Esophagus muscularis mucosa (tissue), 4 donors: ENCODE measurements around the gene HDGFL3. TPM values are rescaled to one million over a fixed set of nuclear protein-coding genes. Genes with fewer than 3 reads are reported as not detected.

Experiments
- DNase-seq: peaks from one replicate; pipeline ENCODE4 v3.0.0-alpha.2; 2017; ENCODE audit errors: extremely low spot score
- H3K27ac ChIP-seq, 4 donors: fragments of 200-600 bp; sonication (generic); replicated peaks in 1 of 4; 1 replicate in 3 of 4; 2 replicates in 1 of 4; pipeline ENCODE4 v1.5.1; 2016 to 2019; ENCODE audit warnings: mild to moderate bottlenecking in 1 of 4
- H3K27me3 ChIP-seq, 4 donors: fragments of 200-600 bp; sonication (generic); one replicate each; pipeline versions ENCODE4 v1.5.1 to v1.6.0; 2016 to 2019
- H3K36me3 ChIP-seq, 4 donors: fragments of 200-600 bp; sonication (generic); one replicate each; pipeline ENCODE4 v1.5.1; 2016 to 2019
- H3K4me1 ChIP-seq, 4 donors: fragments of 200-600 bp; sonication (generic); one replicate each; pipeline ENCODE4 v1.5.1; 2016 to 2019
- H3K4me3 ChIP-seq, 4 donors: fragments of 200-600 bp; sonication (generic); 1 replicate in 2 of 4; 2 replicates in 2 of 4; pipeline ENCODE4 v1.5.1; 2016 to 2019; ENCODE audit warnings: mild to moderate bottlenecking in 4 of 4, moderate library complexity in 1 of 4
- H3K9me3 ChIP-seq, 4 donors: fragments of 200-600 bp; sonication (generic); 1 replicate in 3 of 4; 2 replicates in 1 of 4; pipeline ENCODE4 v1.5.1; 2016 to 2019
- EP300 ChIP-seq: sonication (generic); formaldehyde crosslinking; IDR thresholded peaks from one replicate; pipeline ENCODE4 v1.6.1; 2017; ENCODE audit warnings: antibody characterized with exemption
- POLR2A ChIP-seq: fragments of 450-650 bp; IDR thresholded peaks from one replicate; pipeline ENCODE4 v1.6.1; 2017; ENCODE audit warnings: antibody characterized with exemption, moderate library complexity, mild to moderate bottlenecking, low read depth
- POLR2AphosphoS5 ChIP-seq, 2 donors: sonication (generic); formaldehyde crosslinking; IDR thresholded peaks; one replicate each; pipeline ENCODE4 v1.6.1; 2017; ENCODE audit warnings: antibody characterized with exemption in 2 of 2
- WGBS: methylation state at CpG from one replicate; pipeline ENCODE4 v1.1.5; 2018; 5-methylcytosine and 5-hydroxymethylcytosine counted together
- intact Hi-C: fragments of 100-400 bp; cut with DNase I; formaldehyde crosslinking; loops from one replicate; pipeline ENCODE4 v1.15.1; 2023
- total RNA-seq, 4 donors: library from RNA; depleted of rRNA; stranded (reverse); fragments of >200 nt; gene quantifications; one replicate each; pipeline versions ENCODE4 v1.1.0 to v1.2.1, GENCODE V29; 2016
- TF ChIP-seq, protein P1 (sequence below), 3 experiments: fragments of 200-600 bp in 2 of 3; fragments of 450-650 bp in 1 of 3; sonication (generic) in 2 of 3; IDR thresholded peaks; one replicate each; pipeline ENCODE4 v1.5.1; 2017 to 2019; ENCODE audit warnings: antibody characterized with exemption in 3 of 3, mild to moderate bottlenecking in 2 of 3, moderate library complexity in 1 of 3

HDGFL3 gene
- total RNA-seq, 4 donors from 2014 or later = 38.1 to 72.6 (median 47.9) TPM

GRCh38 chr15:83078712-83079111 is 128.9 kb downstream of the HDGFL3 start:
- H3K4me3 ChIP-seq = no peak overlapping the region
- peaks cover 0 to 22% (median 0%) of the 10 kb centered on the region in 4 donors for H3K27me3 ChIP-seq
- H3K36me3 ChIP-seq = no peaks in the 10 kb centered on the region
- WGBS = 78% methylated on average over 7 of the region's 7 CpGs
- intact Hi-C loops = no loop called here
- TF ChIP-seq, protein P1, sequence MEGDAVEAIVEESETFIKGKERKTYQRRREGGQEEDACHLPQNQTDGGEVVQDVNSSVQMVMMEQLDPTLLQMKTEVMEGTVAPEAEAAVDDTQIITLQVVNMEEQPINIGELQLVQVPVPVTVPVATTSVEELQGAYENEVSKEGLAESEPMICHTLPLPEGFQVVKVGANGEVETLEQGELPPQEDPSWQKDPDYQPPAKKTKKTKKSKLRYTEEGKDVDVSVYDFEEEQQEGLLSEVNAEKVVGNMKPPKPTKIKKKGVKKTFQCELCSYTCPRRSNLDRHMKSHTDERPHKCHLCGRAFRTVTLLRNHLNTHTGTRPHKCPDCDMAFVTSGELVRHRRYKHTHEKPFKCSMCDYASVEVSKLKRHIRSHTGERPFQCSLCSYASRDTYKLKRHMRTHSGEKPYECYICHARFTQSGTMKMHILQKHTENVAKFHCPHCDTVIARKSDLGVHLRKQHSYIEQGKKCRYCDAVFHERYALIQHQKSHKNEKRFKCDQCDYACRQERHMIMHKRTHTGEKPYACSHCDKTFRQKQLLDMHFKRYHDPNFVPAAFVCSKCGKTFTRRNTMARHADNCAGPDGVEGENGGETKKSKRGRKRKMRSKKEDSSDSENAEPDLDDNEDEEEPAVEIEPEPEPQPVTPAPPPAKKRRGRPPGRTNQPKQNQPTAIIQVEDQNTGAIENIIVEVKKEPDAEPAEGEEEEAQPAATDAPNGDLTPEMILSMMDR (IDR thresholded peaks at IDR 0.05) = no peak
- TF ChIP-seq EP300 (no peak), POLR2A (no peak), POLR2AphosphoS5 (IDR thresholded peaks at IDR 0.05) (no peak)
- H3K9me3 ChIP-seq = peaks cover 0 to 2% (median under 1%) of the 10 kb centered on the region in 4 donors
- H3K4me1 ChIP-seq = no peaks in the 10 kb centered on the region
- no peak overlapping the region for H3K27ac ChIP-seq
- DNase-seq = no peak

Other genes starting within 250 kb of the HDGFL3 start
- gene RAMAC, start 221.6 kb downstream of the HDGFL3 start, total RNA-seq = 10 to 100 TPM; 17.2 to 23.2 (median 19.8) TPM
- 10 to 100 TPM in 1 of 4 donors, 1 to 10 TPM in 3; 7.0 to 11.8 (median 9.1) TPM for gene C15orf40, start 196.2 kb downstream of the HDGFL3 start, total RNA-seq
- gene BTBD1, start 140.6 kb downstream of the HDGFL3 start, total RNA-seq = 10 to 100 TPM; 53.2 to 69.6 (median 64.2) TPM
- gene TM6SF1, start 100.2 kb downstream of the HDGFL3 start, total RNA-seq = 1 to 10 TPM; 5.8 to 7.8 (median 6.6) TPM
- gene BNC1, start 76.8 kb upstream of the HDGFL3 start, total RNA-seq = under 1 TPM in 3 of 4 donors, not detected in 1; 0.11 to 0.83 (median 0.19) TPM
- under 1 TPM in 1 of 4 donors, not detected in 3; 0.19 TPM for gene SH3GL3, start 239.5 kb upstream of the HDGFL3 start, total RNA-seq